Measurements from ENCODE around the gene DPH2. TPM values are rescaled to one million over a fixed set of nuclear protein-coding genes. Genes with fewer than 3 reads are reported as not detected.

Gene DPH2
- total RNA-seq, 1 donor from 2014 or later = 22.8 TPM

GRCh38 chr1:43968348-43968948 lies 1.4 kb upstream of the DPH2 start:
- no peak for DNase-seq (ENCODE audit: low read depth)

DNA sequence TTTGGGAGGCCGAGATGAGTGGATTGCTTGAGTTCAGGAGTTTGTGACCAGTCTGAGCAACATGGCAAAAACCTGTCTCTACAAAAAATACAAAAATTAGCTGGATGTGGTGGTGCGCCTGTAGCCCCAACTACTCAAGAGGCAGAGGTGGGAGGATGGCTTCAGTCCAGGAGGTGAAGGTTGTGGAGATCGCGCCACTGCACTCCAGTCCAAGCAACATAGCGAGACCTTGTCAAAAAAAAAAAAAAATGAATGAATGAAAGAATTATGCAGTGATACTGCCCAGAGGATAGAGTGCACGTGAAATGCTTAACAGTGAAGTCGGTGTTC lies 429 bp upstream of the DPH2 start:
- no peak for DNase-seq (ENCODE audit: low read depth)

- no peak for DNase-seq (ENCODE audit: low read depth)
Measured at GRCh38 chr1:43970502-43970901, 692 bp downstream of the DPH2 start.

DNA sequence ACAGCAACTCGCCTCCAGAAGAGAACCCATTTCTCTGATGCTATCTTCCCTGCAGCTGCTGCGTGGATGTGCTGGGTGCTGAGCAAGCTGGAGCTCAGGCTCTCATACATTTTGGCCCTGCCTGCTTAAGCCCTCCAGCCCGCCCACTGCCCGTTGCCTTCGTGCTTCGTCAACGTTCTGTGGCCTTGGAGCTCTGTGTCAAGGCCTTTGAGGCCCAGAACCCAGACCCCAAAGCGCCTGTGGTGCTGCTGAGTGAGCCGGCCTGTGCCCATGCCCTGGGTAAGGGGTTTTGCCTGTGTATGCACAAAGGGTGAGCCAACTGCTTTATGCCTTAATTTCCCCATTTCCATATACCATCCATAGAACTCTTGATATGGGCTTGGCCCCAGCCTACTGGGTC lies 1.1 kb downstream of the DPH2 start:
- no peak for DNase-seq (ENCODE audit: low read depth)

GRCh38 chr1:43971336-43971980 lies 1.6 kb downstream of the DPH2 start:
- no peak for DNase-seq (ENCODE audit: low read depth)

GRCh38 chr1:43973981-43974442 lies 4.2 kb downstream of the DPH2 start:
- no peak for DNase-seq (ENCODE audit: low read depth)

GRCh38 chr1:43974443-43975248 lies 4.8 kb downstream of the DPH2 start, which contains the start of gene ATP6V0B:
TSS of gene ATP6V0B (plus strand) at chr1:43974960. CDS start at chr1:43975041, 81 bp downstream.
- peak; percentile 74 for DNase-seq (ENCODE audit: low read depth)

DNA sequence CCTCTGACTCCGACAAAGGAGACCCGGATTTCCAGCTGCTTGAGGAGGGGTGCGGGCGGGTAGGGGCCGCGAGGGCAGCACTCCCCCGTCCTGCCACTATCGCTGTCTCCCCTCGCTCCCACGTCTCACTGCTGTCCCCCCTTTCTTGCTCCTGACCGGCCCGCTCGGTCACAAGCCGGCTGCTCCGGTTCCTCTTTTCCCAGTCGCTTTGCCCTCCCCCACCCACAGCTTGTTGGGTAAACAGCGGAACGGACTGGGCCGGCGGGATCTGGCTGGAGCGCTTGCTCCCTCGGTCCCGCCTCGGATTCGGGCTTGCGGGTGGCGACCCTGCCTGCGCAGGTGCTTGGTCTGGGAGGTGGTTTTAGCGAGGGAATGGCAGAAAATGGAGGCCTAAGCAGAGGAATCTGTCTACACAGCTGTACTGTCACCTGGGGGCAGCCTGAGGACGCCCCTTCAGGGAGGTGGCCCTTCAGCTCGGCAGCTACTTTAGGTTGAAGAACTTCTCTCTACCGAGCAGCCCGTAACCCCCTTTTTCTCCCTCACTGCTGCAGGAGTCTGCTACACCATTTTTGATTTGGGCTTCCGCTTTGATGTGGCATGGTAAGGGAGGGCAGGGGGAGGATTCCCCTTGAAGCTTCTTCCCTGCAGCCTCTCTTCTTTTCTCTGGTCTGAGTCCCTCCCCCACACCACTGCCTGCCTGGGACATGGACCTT lies 5.6 kb downstream of the DPH2 start:
- DNase-seq (ENCODE audit: low read depth) = no peak

DNA sequence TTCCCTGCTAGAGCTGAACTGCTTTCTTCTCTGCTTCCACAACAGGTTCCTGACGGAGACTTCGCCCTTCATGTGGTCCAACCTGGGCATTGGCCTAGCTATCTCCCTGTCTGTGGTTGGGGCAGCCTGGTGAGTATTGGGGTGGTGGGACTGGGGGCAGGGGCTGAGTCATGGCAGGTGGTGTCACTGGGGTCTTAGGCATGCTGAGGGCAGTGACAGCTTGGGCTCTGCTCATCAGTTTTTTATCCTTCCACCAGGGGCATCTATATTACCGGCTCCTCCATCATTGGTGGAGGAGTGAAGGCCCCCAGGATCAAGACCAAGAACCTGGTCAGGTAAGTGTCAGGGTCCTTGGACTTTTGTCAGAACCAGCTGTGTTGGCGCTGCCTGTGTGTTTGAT lies 6.2 kb downstream of the DPH2 start:
- DNase-seq (ENCODE audit: low read depth) = no peak

DNA sequence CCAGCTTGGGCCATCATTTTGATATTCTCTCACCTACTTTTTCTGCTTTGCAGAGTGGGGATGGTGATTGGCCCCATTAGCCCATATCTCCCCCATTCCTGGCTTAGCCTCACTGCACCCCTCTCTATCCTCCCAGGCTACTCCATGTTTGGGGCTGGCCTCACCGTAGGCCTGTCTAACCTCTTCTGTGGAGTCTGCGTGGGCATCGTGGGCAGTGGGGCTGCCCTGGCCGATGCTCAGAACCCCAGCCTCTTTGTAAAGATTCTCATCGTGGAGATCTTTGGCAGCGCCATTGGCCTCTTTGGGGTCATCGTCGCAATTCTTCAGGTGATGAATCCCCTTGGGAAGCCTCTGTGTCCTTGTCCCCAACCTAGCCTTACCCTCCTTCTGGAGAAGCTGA lies 7.1 kb downstream of the DPH2 start:
- DNase-seq (ENCODE audit: low read depth) = no peak

DNA sequence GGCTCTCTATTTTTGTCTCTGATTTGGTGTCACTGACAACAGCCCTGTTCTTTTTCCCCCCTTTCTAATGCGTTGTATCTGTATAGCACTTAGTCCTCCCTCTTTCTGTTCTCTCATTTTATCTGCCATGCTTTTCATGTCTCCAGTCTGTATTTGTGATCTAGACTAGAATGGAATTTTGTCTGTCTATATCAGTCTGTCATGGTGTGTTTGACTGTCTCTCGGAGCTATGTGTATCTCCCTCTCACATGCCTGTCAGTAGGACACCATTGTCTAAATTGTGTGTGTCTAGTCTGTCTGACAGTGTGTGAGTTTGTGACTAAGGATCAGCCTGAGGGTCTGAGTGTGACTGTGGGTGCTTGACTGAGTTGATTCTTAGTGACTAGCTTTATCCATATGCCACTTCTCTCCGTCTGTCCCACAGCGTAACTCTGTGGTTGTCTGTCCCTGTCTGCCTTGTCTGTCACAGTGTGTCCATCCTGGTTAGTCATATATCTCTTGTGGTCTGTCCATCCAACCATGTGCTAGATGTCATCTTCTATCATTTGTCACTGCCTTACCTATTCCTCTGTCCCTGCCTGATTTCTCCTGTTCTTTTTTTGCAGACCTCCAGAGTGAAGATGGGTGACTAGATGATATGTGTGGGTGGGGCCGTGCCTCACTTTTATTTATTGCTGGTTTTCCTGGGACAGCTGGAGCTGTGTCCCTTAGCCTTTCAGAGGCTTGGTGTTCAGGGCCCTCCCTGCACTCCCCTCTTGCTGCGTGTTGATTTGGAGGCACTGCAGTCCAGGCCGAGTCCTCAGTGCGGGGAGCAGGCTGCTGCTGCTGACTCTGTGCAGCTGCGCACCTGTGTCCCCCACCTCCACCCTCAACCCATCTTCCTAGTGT lies 7.8 kb downstream of the DPH2 start:
- no peak for DNase-seq (ENCODE audit: low read depth)

GRCh38 chr1:43978264-43978550 lies 8.4 kb downstream of the DPH2 start:
- DNase-seq (ENCODE audit: low read depth) = no peak

DNA sequence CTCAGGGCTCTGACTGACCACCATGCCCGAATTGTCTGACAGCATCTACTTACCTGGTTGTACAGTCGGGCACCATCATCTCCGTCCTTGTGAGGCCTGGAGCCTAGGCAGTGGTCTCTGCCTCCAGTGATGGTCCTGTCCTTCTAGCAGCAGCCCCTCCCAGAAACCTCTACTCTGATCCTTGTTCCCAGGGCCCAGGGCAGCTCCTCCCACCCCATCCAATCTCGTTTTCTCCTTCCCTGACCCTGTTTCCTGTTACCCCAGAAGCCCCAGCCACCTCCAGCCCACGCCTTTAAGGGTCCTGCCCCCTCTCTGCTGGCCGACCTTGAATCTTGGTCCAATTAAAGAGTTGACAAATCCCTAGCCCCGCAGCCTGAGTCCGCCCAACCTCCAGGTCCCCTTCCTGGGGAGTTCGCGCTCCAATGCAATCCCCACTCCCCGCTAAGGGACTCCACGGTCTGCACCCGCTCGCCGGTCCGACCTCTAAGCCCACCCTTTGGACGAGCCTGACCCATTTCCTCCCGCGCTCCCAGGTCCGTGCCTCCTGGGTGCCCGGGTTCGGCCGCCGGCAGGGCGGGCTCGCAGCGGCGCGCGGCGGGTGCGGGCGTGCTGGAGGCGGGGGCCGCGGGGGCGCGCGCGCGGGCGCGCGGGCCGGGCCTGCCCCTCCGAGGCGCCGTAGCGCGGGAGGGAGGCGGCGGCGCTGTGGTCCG lies 8.9 kb downstream of the DPH2 start, which contains the start of gene B4GALT2:
TSS of gene B4GALT2 (plus strand) at position 660 of the 710 bp plus-strand sequence. CDS start 1,951 bp downstream, outside the sequence.
- no peak for DNase-seq (ENCODE audit: low read depth)

DNA sequence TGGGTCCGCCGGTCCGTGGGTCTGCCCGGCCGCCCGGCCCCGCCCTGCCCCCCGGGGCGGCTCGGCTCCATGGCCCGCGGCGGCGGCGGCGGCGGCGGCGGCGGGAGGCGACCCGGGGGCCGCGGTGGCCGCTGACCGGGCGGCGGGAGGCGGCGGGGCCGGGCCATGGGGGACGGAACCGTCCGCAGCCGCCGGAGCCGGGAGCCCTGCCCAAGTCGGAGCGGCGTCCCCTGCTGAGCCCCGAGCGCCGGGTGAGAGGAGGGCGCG lies 9.4 kb downstream of the DPH2 start:
- DNase-seq (ENCODE audit: low read depth) = no peak

GRCh38 chr1:43979528-43980254 lies 9.9 kb downstream of the DPH2 start:
- no peak for DNase-seq (ENCODE audit: low read depth)

GRCh38 chr1:43980255-43981134 lies 10.7 kb downstream of the DPH2 start:
- DNase-seq (ENCODE audit: low read depth) = peak; percentile 34

GRCh38 chr1:43981135-43981491 lies 11.3 kb downstream of the DPH2 start:
- no peak for DNase-seq (ENCODE audit: low read depth)

- DNase-seq (ENCODE audit: low read depth) = no peak
Measured at GRCh38 chr1:43981636-43982035, 11.8 kb downstream of the DPH2 start.

- no peak for DNase-seq (ENCODE audit: low read depth)
Measured at GRCh38 chr1:43982241-43982640, 12.4 kb downstream of the DPH2 start.

All from renal cortical epithelial cell (primary cell).